ENCODE data around the gene MCF2L.

Gene MCF2L

DNA sequence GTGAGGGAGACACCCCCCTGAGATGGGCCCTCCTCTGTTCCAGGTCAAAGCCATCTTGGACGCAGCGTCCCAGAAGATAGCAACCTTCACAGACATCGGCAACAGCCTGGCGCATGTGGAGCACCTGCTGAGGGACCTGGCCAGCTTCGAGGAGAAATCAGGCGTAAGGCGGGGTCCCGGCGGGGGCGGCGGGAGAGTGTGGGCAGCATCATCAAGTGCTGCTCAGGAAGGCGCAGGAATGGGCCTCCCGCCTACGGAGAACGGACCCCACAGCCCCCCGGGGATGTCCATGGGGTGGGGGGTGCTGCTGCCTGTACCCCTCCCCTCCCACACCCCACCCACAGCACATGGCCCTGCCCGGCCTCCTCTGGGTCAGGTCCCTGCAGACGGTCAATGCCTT, 105.4 kb downstream of the MCF2L start:
- TF ChIP-seq BACH2 (CRISPR knock-in tag; IDR thresholded peaks at IDR 0.05; ENCODE audit: borderline replicate concordance) (no peak), ESRRG (CRISPR knock-in tag; IDR thresholded peaks at IDR 0.05) (no peak), ZNF565 (CRISPR knock-in tag; conservative IDR thresholded peaks at IDR 0.05; ENCODE audit: low read depth) (no peak), ZNF8 (CRISPR knock-in tag; IDR thresholded peaks at IDR 0.05) (no peak), PATZ1 (CRISPR knock-in tag; IDR thresholded peaks at IDR 0.05; ENCODE audit: borderline replicate concordance) (no peak), SNAI2 (CRISPR knock-in tag; IDR thresholded peaks at IDR 0.05) (no peak), ISL1 (CRISPR knock-in tag; IDR thresholded peaks at IDR 0.05) (no peak), ZFP30 (CRISPR knock-in tag; IDR thresholded peaks at IDR 0.05) (no peak), OSR1 (CRISPR knock-in tag; IDR thresholded peaks at IDR 0.05) (no peak), PPARA (CRISPR knock-in tag; IDR thresholded peaks at IDR 0.05; ENCODE audit: borderline replicate concordance) (no peak), CSRNP3 (CRISPR knock-in tag; IDR thresholded peaks at IDR 0.05) (no peak), TOX (CRISPR knock-in tag; IDR thresholded peaks at IDR 0.05; ENCODE audit: borderline replicate concordance) (no peak)
- no peak for ATAC-seq

DNA sequence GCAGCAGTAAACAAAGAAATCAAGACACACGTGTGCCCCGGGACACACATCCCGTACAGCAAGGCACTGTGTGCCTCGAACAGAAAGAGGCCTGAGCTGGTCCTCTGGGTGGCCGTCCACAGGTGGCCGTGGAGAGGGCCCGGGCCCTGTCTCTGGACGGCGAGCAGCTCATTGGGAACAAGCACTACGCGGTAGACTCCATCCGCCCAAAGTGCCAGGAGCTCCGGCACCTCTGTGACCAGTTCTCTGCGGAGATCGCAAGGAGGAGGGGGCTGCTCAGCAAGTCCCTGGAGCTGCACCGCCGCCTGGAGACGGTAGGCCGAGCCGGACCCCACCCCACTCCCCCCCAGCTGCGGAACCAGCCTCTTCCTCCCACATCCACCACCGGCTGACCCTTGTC, 105.9 kb downstream of the MCF2L start:
- TF ChIP-seq ZC3H10 (CRISPR knock-in tag; IDR thresholded peaks at IDR 0.05) (no peak), ZNF8 (CRISPR knock-in tag; IDR thresholded peaks at IDR 0.05) (no peak), ZNF70 (CRISPR knock-in tag; IDR thresholded peaks at IDR 0.05) (no peak), SNAI2 (CRISPR knock-in tag; IDR thresholded peaks at IDR 0.05) (no peak), TCF4 (CRISPR knock-in tag; IDR thresholded peaks at IDR 0.05; ENCODE audit: borderline replicate concordance) (no peak), TOX (CRISPR knock-in tag; IDR thresholded peaks at IDR 0.05; ENCODE audit: borderline replicate concordance) (no peak), ZNF565 (CRISPR knock-in tag; conservative IDR thresholded peaks at IDR 0.05; ENCODE audit: low read depth) (no peak)
- ATAC-seq, result no peak

DNA sequence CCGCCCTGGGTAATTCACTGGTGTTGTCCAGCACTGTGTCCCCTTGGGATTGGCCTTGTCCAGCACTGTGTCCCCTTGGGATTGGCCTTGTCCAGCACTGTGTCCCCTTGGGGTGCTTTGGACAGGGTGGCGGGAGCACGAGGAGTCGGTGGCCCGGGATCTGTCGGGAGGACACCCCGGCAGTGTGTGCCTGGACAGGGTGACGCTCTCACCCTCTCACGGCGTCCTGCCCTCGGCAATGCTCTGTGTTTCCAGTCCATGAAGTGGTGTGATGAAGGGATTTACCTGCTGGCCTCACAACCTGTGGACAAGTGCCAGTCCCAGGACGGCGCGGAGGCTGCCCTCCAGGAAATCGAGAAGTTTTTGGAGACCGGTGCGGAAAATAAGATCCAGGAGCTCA, 106.7 kb downstream of the MCF2L start:
- TF ChIP-seq PATZ1 (CRISPR knock-in tag; IDR thresholded peaks at IDR 0.05; ENCODE audit: borderline replicate concordance), result no peak
- no peak for TF ChIP-seq ESRRG (CRISPR knock-in tag; IDR thresholded peaks at IDR 0.05)
- TF ChIP-seq ARNTL (CRISPR knock-in tag; IDR thresholded peaks at IDR 0.05; ENCODE audit: borderline replicate concordance, low read depth), result no peak
- TF ChIP-seq TOX (CRISPR knock-in tag; IDR thresholded peaks at IDR 0.05; ENCODE audit: borderline replicate concordance), result no peak
- no peak for TF ChIP-seq CSDC2 (CRISPR knock-in tag; IDR thresholded peaks at IDR 0.05)
- TF ChIP-seq ZNF565 (CRISPR knock-in tag; conservative IDR thresholded peaks at IDR 0.05; ENCODE audit: low read depth), result no peak
- no peak for TF ChIP-seq CREB5 (CRISPR knock-in tag; IDR thresholded peaks at IDR 0.05; ENCODE audit: low read depth)
- no peak for TF ChIP-seq SNAI2 (CRISPR knock-in tag; IDR thresholded peaks at IDR 0.05)
- TF ChIP-seq, protein P1, sequence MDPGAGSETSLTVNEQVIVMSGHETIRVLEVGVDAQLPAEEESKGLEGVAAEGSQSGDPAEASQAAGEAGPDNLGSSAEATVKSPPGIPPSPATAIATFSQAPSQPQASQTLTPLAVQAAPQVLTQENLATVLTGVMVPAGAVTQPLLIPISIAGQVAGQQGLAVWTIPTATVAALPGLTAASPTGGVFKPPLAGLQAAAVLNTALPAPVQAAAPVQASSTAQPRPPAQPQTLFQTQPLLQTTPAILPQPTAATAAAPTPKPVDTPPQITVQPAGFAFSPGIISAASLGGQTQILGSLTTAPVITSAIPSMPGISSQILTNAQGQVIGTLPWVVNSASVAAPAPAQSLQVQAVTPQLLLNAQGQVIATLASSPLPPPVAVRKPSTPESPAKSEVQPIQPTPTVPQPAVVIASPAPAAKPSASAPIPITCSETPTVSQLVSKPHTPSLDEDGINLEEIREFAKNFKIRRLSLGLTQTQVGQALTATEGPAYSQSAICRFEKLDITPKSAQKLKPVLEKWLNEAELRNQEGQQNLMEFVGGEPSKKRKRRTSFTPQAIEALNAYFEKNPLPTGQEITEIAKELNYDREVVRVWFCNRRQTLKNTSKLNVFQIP (CRISPR knock-in tag; IDR thresholded peaks at IDR 0.05; ENCODE audit: borderline replicate concordance, low read depth), result no peak
- no peak for TF ChIP-seq OSR1 (CRISPR knock-in tag; IDR thresholded peaks at IDR 0.05)
- no peak for TF ChIP-seq PPARA (CRISPR knock-in tag; IDR thresholded peaks at IDR 0.05; ENCODE audit: borderline replicate concordance)
- no peak for ATAC-seq
